Caco-2 (cell line): ENCODE measurements around the gene B4GAT1. TPM values are rescaled to one million over a fixed set of nuclear protein-coding genes. Genes with fewer than 3 reads are reported as not detected.
"Not testable (repeated sequence)": the region's sequence is repeated elsewhere in the genome, so short reads cannot be mapped to it uniquely, and the experiment has no call there.

Experiments used
- BruUV-seq: library from RNA; stranded (reverse); fragments of 400-500 nt; replicated peaks from 2 replicates; lab custom pipeline; 2021; lab: Mats Ljungman, UMichigan
- CTCF ChIA-PET: fragments of 300-600 bp; sonication (Branson Sonifier 250); formaldehyde crosslinking; loops from one replicate; lab custom pipeline; 2022; ENCODE audit warnings: antibody characterized with exemption; lab: Charles Lee
- POLR2A ChIA-PET: fragments of 300-600 bp; sonication (Branson Sonifier 250); formaldehyde crosslinking; loops from one replicate; lab custom pipeline; 2022; ENCODE audit warnings: antibody characterized with exemption; lab: Charles Lee
- DNase-seq, 2 experiments: peaks; one replicate each; pipeline versions ENCODE4 v3.0.0 to v3.0.0-alpha.2; 2020 to 2022
- H3K27me3 ChIP-seq: replicated peaks from 2 replicates; pipeline ENCODE4 v1.6.0; 2011; ENCODE audit warnings: low read length; ENCODE audit not compliant: control insufficient read depth, insufficient read depth
- H3K36me3 ChIP-seq: 2 replicates; pipeline ENCODE4 v1.5.1; 2011; ENCODE audit warnings: low read length; ENCODE audit not compliant: control insufficient read depth, insufficient read depth
- H3K4me1 ChIP-seq: fragments of 250-450 bp; sonication (Bioruptor Pico); 2 replicates; pipeline ENCODE4 v1.5.1; 2020; ENCODE audit warnings: mild to moderate bottlenecking
- H3K4me3 ChIP-seq: 2 replicates; pipeline ENCODE4 v1.5.1; 2011; ENCODE audit warnings: low read depth, mild to moderate bottlenecking, control low read depth, low read length
- H3K9me3 ChIP-seq: fragments of 250-450 bp; sonication (Bioruptor Pico); 2 replicates; pipeline ENCODE4 v1.5.1; 2020; ENCODE audit warnings: mild to moderate bottlenecking, moderate library complexity
- H3K27ac Mint-ChIP-seq: one replicate; pipeline ENCODE4 v1.8.0; 2022; ENCODE audit warnings: mixed read lengths; ENCODE audit not compliant: unreplicated experiment
- H3K27me3 Mint-ChIP-seq: one replicate; pipeline ENCODE4 v1.8.0; 2022; ENCODE audit warnings: mixed read lengths; ENCODE audit not compliant: insufficient read depth, unreplicated experiment
- H3K36me3 Mint-ChIP-seq: one replicate; pipeline ENCODE4 v1.8.0; 2022; ENCODE audit warnings: mild to moderate bottlenecking, mixed read lengths; ENCODE audit not compliant: insufficient read depth, unreplicated experiment
- H3K4me1 Mint-ChIP-seq: one replicate; pipeline ENCODE4 v1.8.0; 2022; ENCODE audit warnings: low read depth, mixed read lengths; ENCODE audit not compliant: unreplicated experiment
- H3K4me3 Mint-ChIP-seq: one replicate; pipeline ENCODE4 v1.8.0; 2022; ENCODE audit warnings: mild to moderate bottlenecking, moderate library complexity, mixed read lengths; ENCODE audit not compliant: unreplicated experiment
- H3K9me3 Mint-ChIP-seq: one replicate; pipeline ENCODE4 v1.8.0; 2022; ENCODE audit warnings: mixed read lengths; ENCODE audit not compliant: unreplicated experiment
- CTCF ChIP-seq, 2 experiments: fragments of 200-600 bp in 1 of 2; IDR thresholded peaks; 1 replicate in 1 of 2; 2 replicates in 1 of 2; pipeline versions ENCODE4 v1.5.1 to v1.8.0; 2011 to 2022; ENCODE audit warnings: antibody characterized with exemption in 1 of 2, control low read depth in 1 of 2, inconsistent platforms in 1 of 2, low read depth in 1 of 2, low read length in 1 of 2, mild to moderate bottlenecking in 1 of 2, moderate library complexity in 1 of 2; ENCODE audit not compliant: insufficient read depth in 1 of 2, severe bottlenecking in 1 of 2, unreplicated experiment in 1 of 2
- intact Hi-C: fragments of 100-400 bp; cut with micrococcal nuclease; formaldehyde crosslinking; loops from one replicate; pipeline ENCODE4 v1.10.0; 2022; ENCODE audit not compliant: unreplicated experiment
- total RNA-seq: library from RNA; stranded (reverse); gene quantifications from 2 replicates; pipeline ENCODE4 v1.2.3, GENCODE V29; 2022

The B4GAT1 gene
- total RNA-seq, 1 experiment from 2014 or later = 23.0 TPM

- H3K4me3 ChIP-seq = peak overlapping the region; percentile 52
- CTCF ChIA-PET = interaction anchor here (0.6 to 3.4 kb wide), 35 partner anchors 10 to 433 kb away, joined by 3 to 90 read pairs (median 4); partner anchors contain the start of genes B4GAT1, BRMS1, CCDC87 and DPP3
- peak overlapping the region; percentile 87 for H3K4me3 Mint-ChIP-seq
- H3K36me3 ChIP-seq = no peaks in the 10 kb centered on the region
- H3K27me3 Mint-ChIP-seq = no peaks in the 10 kb centered on the region
- peak; percentile 97 for DNase-seq
- peak in 1 of 2 experiments; percentile 88 for TF ChIP-seq CTCF (IDR thresholded peaks at IDR 0.05; ENCODE audit: insufficient read depth in 1 of 2, low read depth in 1 of 2, low read length in 1 of 2, severe bottlenecking in 1 of 2, unreplicated experiment in 1 of 2)
- no peaks in the 10 kb centered on the region for H3K9me3 Mint-ChIP-seq
- H3K36me3 Mint-ChIP-seq = peaks cover 17% of the 10 kb centered on the region
- no TSS peak for BruUV-seq
- intact Hi-C loops = loop anchor here (1.0 to 2.0 kb wide), 5 partner anchors 16 to 77 kb away; partner anchors contain the start of genes BRMS1, RAB1B and RIN1
- H3K9me3 ChIP-seq = no peaks in the 10 kb centered on the region
- H3K27me3 ChIP-seq = no peaks in the 10 kb centered on the region
- H3K4me1 ChIP-seq = peaks cover 14% of the 10 kb centered on the region
- H3K4me1 Mint-ChIP-seq = no peaks in the 10 kb centered on the region
- POLR2A ChIA-PET = interaction anchor here (1.0 to 2.3 kb wide), 9 partner anchors 17 to 424 kb away, joined by 3 to 34 read pairs (median 4); partner anchors contain the start of genes BRMS1, FIBP, RIN1 and SF3B2
- peak overlapping the region; percentile 91 for H3K27ac Mint-ChIP-seq
Observed at GRCh38 chr11:66311965-66312548, 35.4 kb downstream of the B4GAT1 start.

- CTCF ChIA-PET = interaction anchor here (0.6 to 3.4 kb wide), 19 partner anchors 11 to 434 kb away, joined by 3 to 90 read pairs (median 5); partner anchors contain the start of genes B4GAT1, BRMS1, CCDC87 and RAB1B
Observed at GRCh38 chr11:66311470-66311964, 35.9 kb downstream of the B4GAT1 start.

GRCh38 chr11:66310803-66311440, 36.5 kb downstream of the B4GAT1 start:
- H3K27me3 ChIP-seq, BruUV-seq, H3K4me3 ChIP-seq, H3K36me3 ChIP-seq, intact Hi-C loops, H3K9me3 ChIP-seq, DNase-seq, H3K4me1 Mint-ChIP-seq, H3K9me3 Mint-ChIP-seq, H3K27me3 Mint-ChIP-seq: not testable (repeated sequence)
- peaks cover 14% of the 10 kb centered on the region for H3K4me1 ChIP-seq
- ChIA-PET POLR2A (interaction anchor here (0.7 to 2.3 kb wide), 4 partner anchors 22 to 34 kb away, joined by 3 to 34 read pairs (median 18); partner anchors contain the start of genes BRMS1, RIN1 and YIF1A), CTCF (interaction anchor here (0.6 to 3.4 kb wide), 17 partner anchors 16 to 434 kb away, joined by 3 to 90 read pairs (median 7); partner anchors contain the start of genes B4GAT1, BRMS1, CCDC87 and RAB1B)
- peak overlapping the region; percentile 91 for H3K27ac Mint-ChIP-seq
- peaks cover 17% of the 10 kb centered on the region for H3K36me3 Mint-ChIP-seq
- peak overlapping the region; percentile 87 for H3K4me3 Mint-ChIP-seq

More at GRCh38 chr11:66311470-66311964, 35.9 kb downstream of the B4GAT1 start:
- peak in 1 of 2 experiments; percentile 96 for TF ChIP-seq CTCF (IDR thresholded peaks at IDR 0.05; ENCODE audit: insufficient read depth in 1 of 2, low read depth in 1 of 2, low read length in 1 of 2, severe bottlenecking in 1 of 2, unreplicated experiment in 1 of 2)
- DNase-seq = peak in 1 of 2 experiments; percentile 55
- H3K36me3 Mint-ChIP-seq = peaks cover 17% of the 10 kb centered on the region
- no peaks in the 10 kb centered on the region for H3K27me3 Mint-ChIP-seq
- intact Hi-C loops = no loop called here
- no peaks in the 10 kb centered on the region for H3K36me3 ChIP-seq
- no peaks in the 10 kb centered on the region for H3K9me3 ChIP-seq
- H3K27ac Mint-ChIP-seq = peak overlapping the region; percentile 91
- H3K4me3 Mint-ChIP-seq = peak overlapping the region; percentile 87
- no peaks in the 10 kb centered on the region for H3K9me3 Mint-ChIP-seq
- no peaks in the 10 kb centered on the region for H3K27me3 ChIP-seq
- BruUV-seq = TSS peak; percentile 44
- H3K4me1 ChIP-seq = peaks cover 14% of the 10 kb centered on the region
- H3K4me1 Mint-ChIP-seq = no peaks in the 10 kb centered on the region
- POLR2A ChIA-PET = interaction anchor here (1.1 to 2.3 kb wide), 5 partner anchors 22 to 259 kb away, joined by 3 to 34 read pairs (median 10); partner anchors contain the start of genes BRMS1, RIN1, SF3B2 and YIF1A
- peak overlapping the region; percentile 52 for H3K4me3 ChIP-seq
